ENCODE measurements around the gene AMMECR1. TPM values are rescaled to one million over a fixed set of nuclear protein-coding genes. Genes with fewer than 3 reads are reported as not detected.

Gene AMMECR1
- 10 to 100 TPM in 2 of 4 donors, 1 to 10 TPM in 2; 6.7 to 13.8 (median 8.9) TPM for total RNA-seq

GRCh38 chrX:110317820-110318663, at the start of gene AMMECR1:
AMMECR1 (minus strand) TSS chrX:110318085; CDS start chrX:110318071, 14 bp downstream.
- TF ChIP-seq, protein P1, sequence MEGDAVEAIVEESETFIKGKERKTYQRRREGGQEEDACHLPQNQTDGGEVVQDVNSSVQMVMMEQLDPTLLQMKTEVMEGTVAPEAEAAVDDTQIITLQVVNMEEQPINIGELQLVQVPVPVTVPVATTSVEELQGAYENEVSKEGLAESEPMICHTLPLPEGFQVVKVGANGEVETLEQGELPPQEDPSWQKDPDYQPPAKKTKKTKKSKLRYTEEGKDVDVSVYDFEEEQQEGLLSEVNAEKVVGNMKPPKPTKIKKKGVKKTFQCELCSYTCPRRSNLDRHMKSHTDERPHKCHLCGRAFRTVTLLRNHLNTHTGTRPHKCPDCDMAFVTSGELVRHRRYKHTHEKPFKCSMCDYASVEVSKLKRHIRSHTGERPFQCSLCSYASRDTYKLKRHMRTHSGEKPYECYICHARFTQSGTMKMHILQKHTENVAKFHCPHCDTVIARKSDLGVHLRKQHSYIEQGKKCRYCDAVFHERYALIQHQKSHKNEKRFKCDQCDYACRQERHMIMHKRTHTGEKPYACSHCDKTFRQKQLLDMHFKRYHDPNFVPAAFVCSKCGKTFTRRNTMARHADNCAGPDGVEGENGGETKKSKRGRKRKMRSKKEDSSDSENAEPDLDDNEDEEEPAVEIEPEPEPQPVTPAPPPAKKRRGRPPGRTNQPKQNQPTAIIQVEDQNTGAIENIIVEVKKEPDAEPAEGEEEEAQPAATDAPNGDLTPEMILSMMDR (IDR thresholded peaks at IDR 0.05): no peak
- ATAC-seq (ENCODE audit: low FRiP score): peak; percentile 88
- peak; percentile 40 for DNase-seq (ENCODE audit: low spot score)

DNA sequence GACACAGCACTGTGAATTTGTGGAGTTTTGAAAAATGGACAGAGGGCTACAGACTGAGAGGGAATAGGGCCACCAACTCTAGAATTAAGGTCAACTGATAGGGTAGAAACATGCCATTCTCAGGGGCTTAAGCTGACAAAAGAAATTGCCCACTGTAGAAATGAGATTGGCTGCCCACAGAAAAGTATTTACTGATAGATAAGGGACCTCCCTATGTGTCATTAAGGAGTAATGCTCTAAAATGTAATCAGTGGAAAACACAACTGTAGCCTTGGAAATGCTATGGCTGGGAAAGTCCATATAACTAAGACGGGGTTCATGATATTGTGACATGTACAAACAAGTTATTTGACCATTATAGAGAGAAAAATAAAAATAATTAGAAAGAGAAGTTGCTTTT, 45.4 kb upstream of the AMMECR1 start:
- TF ChIP-seq, protein P1 (IDR thresholded peaks at IDR 0.05): no peak
- ATAC-seq (ENCODE audit: low FRiP score): no peak
- DNase-seq (ENCODE audit: low spot score): no peak

DNA sequence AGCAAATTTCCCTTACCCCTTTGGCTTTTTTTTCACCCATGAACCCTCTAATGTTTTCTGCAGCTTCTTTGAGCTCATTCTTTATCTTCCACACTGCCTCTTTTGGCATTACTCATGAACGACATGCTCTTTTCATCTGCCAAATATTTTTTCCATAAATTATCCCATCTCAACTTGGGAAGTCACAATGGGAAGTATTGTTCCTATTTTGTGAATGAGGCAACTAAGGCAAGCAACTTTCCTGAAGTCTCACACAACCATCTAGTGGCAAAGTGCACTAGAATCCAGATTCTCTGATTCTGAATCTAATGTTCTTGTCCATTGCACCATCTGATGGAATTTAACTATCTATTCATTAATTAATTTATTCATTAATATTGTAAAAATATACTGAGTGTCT, 41.4 kb upstream of the AMMECR1 start:
- no peak for ATAC-seq (ENCODE audit: low FRiP score)
- DNase-seq (ENCODE audit: low spot score): no peak
- TF ChIP-seq, protein P1 (IDR thresholded peaks at IDR 0.05): no peak

- TF ChIP-seq, protein P1 (IDR thresholded peaks at IDR 0.05): no peak
- ATAC-seq (ENCODE audit: low FRiP score) (no peak), DNase-seq (ENCODE audit: low spot score) (no peak)
Observed at GRCh38 chrX:110358548-110358947, 40.7 kb upstream of the AMMECR1 start, which contains the start of gene RTL9. RTL9 (plus strand) TSS chrX:110358848; CDS start chrX:110450618, 91,770 bp downstream.

DNA sequence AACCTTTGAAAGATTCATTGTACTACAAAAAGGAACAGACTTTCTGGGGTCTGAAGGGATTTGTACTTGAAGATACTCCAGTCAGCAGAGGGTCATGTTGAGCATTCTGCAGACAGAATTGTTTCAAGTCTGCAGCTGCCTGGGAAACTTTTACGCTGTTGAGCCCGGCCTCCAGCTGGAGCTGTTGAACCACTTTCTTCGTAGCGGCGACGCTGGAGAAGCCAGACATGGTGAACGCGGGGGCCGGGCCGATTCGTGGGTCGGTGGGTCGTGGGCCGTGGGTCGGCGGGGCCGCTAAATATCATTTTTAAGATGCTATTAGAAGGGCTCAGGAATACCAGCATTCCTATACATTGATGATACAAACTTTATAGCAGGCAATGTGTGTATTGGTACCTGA, 28.8 kb upstream of the AMMECR1 start:
- ATAC-seq (ENCODE audit: low FRiP score): no peak
- no peak for DNase-seq (ENCODE audit: low spot score)
- TF ChIP-seq, protein P1 (IDR thresholded peaks at IDR 0.05): no peak

DNA sequence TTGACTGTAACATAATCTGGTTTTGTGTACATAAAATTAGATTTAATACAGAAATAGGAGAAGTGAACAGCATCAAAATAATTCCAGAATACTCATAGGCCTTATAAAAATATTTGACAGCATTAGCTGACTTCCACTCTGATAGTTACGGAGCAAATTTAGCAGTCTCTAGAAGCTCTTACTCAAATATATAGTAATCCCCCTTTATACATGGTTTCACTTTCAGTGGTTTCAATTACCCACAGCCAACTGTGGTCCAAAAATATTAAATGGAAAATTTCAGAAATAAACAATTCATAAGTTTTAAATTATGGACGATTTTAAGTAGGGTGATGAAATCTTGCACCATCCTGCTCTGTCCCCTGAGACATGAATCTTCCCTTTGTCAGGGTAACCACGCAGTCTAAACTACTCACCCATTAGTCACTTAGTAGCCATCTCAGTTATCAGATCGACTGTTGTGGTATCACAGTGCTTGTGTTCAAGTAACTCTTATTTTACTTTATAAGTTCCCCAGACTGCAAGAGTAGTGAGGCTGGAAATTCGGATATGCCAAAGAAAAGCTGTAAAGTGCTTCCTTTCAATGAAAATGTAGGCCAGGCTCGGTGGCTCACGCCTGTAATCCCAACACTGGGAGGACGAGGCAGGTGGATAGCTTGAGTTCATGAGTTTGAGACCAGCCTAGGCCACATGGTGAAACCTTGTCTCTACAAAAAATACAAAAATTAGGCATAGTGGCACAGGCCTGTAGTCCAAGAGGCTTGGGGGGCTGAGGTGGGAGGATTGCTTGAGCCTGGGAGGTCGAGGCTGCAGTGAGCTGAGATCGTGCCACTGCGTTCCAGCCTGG, 23.5 kb upstream of the AMMECR1 start:
- TF ChIP-seq, protein P1 (IDR thresholded peaks at IDR 0.05): no peak
- ATAC-seq (ENCODE audit: low FRiP score) (peak; percentile 87), DNase-seq (ENCODE audit: low spot score) (no peak)

Data from omental fat pad (tissue), 4 donors.